ENCODE results near the gene SLC2A6.
A peak's percentile ranks its signal among the peaks of the same experiment; 100 is the strongest.

Gene SLC2A6

GRCh38 chr9:133515240-133515610 is 36.3 kb upstream of the SLC2A6 start:
- Histone ChIP-seq H3K9me3 (ENCODE audit: control insufficient read depth, low read length) (no peaks in the 10 kb centered on the region), H3K4me1 (ENCODE audit: control insufficient read depth, insufficient read depth, low read length, poor library complexity, severe bottlenecking) (no peaks in the 10 kb centered on the region), H3K36me3 (ENCODE audit: control insufficient read depth, insufficient read depth, low read length) (no peaks in the 10 kb centered on the region), H3K27ac (ENCODE audit: insufficient read depth, low read length, poor library complexity, severe bottlenecking) (no peak overlapping the region), H3K4me3 (ENCODE audit: insufficient read depth, low read depth, low read length, poor library complexity, severe bottlenecking) (no peak overlapping the region), H3K27me3 (replicated peaks; ENCODE audit: control insufficient read depth, insufficient read depth, low read length, poor library complexity, severe bottlenecking) (no peaks in the 10 kb centered on the region)
- no peak for DNase-seq

- Histone ChIP-seq H3K4me3 (ENCODE audit: insufficient read depth, low read depth, low read length, poor library complexity, severe bottlenecking) (no peak overlapping the region), H3K9me3 (ENCODE audit: control insufficient read depth, low read length) (no peaks in the 10 kb centered on the region), H3K27me3 (replicated peaks; ENCODE audit: control insufficient read depth, insufficient read depth, low read length, poor library complexity, severe bottlenecking) (no peaks in the 10 kb centered on the region), H3K27ac (ENCODE audit: insufficient read depth, low read length, poor library complexity, severe bottlenecking) (no peak overlapping the region), H3K4me1 (ENCODE audit: control insufficient read depth, insufficient read depth, low read length, poor library complexity, severe bottlenecking) (peaks cover 3% of the 10 kb centered on the region), H3K36me3 (ENCODE audit: control insufficient read depth, insufficient read depth, low read length) (no peaks in the 10 kb centered on the region)
- no peak for DNase-seq
Measured at GRCh38 chr9:133514460-133515239, 35.8 kb upstream of the SLC2A6 start.

GRCh38 chr9:133513214-133514100 is 34.6 kb upstream of the SLC2A6 start:
- no peaks in the 10 kb centered on the region for H3K9me3 ChIP-seq (ENCODE audit: control insufficient read depth, low read length)
- peaks cover 11% of the 10 kb centered on the region for H3K4me1 ChIP-seq (ENCODE audit: control insufficient read depth, insufficient read depth, low read length, poor library complexity, severe bottlenecking)
- H3K36me3 ChIP-seq (ENCODE audit: control insufficient read depth, insufficient read depth, low read length): no peaks in the 10 kb centered on the region
- no peak overlapping the region for H3K4me3 ChIP-seq (ENCODE audit: insufficient read depth, low read depth, low read length, poor library complexity, severe bottlenecking)
- no peak for DNase-seq
- H3K27ac ChIP-seq (ENCODE audit: insufficient read depth, low read length, poor library complexity, severe bottlenecking): no peak overlapping the region
- H3K27me3 ChIP-seq (replicated peaks; ENCODE audit: control insufficient read depth, insufficient read depth, low read length, poor library complexity, severe bottlenecking): no peaks in the 10 kb centered on the region

GRCh38 chr9:133512253-133513213 is 33.6 kb upstream of the SLC2A6 start:
- H3K27me3 ChIP-seq (replicated peaks; ENCODE audit: control insufficient read depth, insufficient read depth, low read length, poor library complexity, severe bottlenecking): no peaks in the 10 kb centered on the region
- H3K36me3 ChIP-seq (ENCODE audit: control insufficient read depth, insufficient read depth, low read length): no peaks in the 10 kb centered on the region
- no peak overlapping the region for H3K27ac ChIP-seq (ENCODE audit: insufficient read depth, low read length, poor library complexity, severe bottlenecking)
- H3K9me3 ChIP-seq (ENCODE audit: control insufficient read depth, low read length): no peaks in the 10 kb centered on the region
- DNase-seq: no peak
- H3K4me1 ChIP-seq (ENCODE audit: control insufficient read depth, insufficient read depth, low read length, poor library complexity, severe bottlenecking): peaks cover 11% of the 10 kb centered on the region
- no peak overlapping the region for H3K4me3 ChIP-seq (ENCODE audit: insufficient read depth, low read depth, low read length, poor library complexity, severe bottlenecking)

- Histone ChIP-seq H3K4me3 (ENCODE audit: insufficient read depth, low read depth, low read length, poor library complexity, severe bottlenecking) (no peak overlapping the region), H3K27ac (ENCODE audit: insufficient read depth, low read length, poor library complexity, severe bottlenecking) (no peak overlapping the region), H3K36me3 (ENCODE audit: control insufficient read depth, insufficient read depth, low read length) (no peaks in the 10 kb centered on the region), H3K27me3 (replicated peaks; ENCODE audit: control insufficient read depth, insufficient read depth, low read length, poor library complexity, severe bottlenecking) (no peaks in the 10 kb centered on the region), H3K4me1 (ENCODE audit: control insufficient read depth, insufficient read depth, low read length, poor library complexity, severe bottlenecking) (peaks cover 11% of the 10 kb centered on the region), H3K9me3 (ENCODE audit: control insufficient read depth, low read length) (no peaks in the 10 kb centered on the region)
- DNase-seq: no peak
Measured at GRCh38 chr9:133511607-133512006, 32.7 kb upstream of the SLC2A6 start.

GRCh38 chr9:133510926-133511505 is 32.1 kb upstream of the SLC2A6 start:
- no peak overlapping the region for H3K4me3 ChIP-seq (ENCODE audit: insufficient read depth, low read depth, low read length, poor library complexity, severe bottlenecking)
- no peak for DNase-seq
- H3K9me3 ChIP-seq (ENCODE audit: control insufficient read depth, low read length): no peaks in the 10 kb centered on the region
- H3K27me3 ChIP-seq (replicated peaks; ENCODE audit: control insufficient read depth, insufficient read depth, low read length, poor library complexity, severe bottlenecking): no peaks in the 10 kb centered on the region
- H3K4me1 ChIP-seq (ENCODE audit: control insufficient read depth, insufficient read depth, low read length, poor library complexity, severe bottlenecking): peaks cover 11% of the 10 kb centered on the region
- no peak overlapping the region for H3K27ac ChIP-seq (ENCODE audit: insufficient read depth, low read length, poor library complexity, severe bottlenecking)
- no peaks in the 10 kb centered on the region for H3K36me3 ChIP-seq (ENCODE audit: control insufficient read depth, insufficient read depth, low read length)

- peaks cover 11% of the 10 kb centered on the region for H3K4me1 ChIP-seq (ENCODE audit: control insufficient read depth, insufficient read depth, low read length, poor library complexity, severe bottlenecking)
- DNase-seq: no peak
- H3K27me3 ChIP-seq (replicated peaks; ENCODE audit: control insufficient read depth, insufficient read depth, low read length, poor library complexity, severe bottlenecking): no peaks in the 10 kb centered on the region
Measured at GRCh38 chr9:133509179-133510083, 30.5 kb upstream of the SLC2A6 start.

GRCh38 chr9:133508046-133508445 is 29.1 kb upstream of the SLC2A6 start:
- DNase-seq: no peak
- no peaks in the 10 kb centered on the region for H3K9me3 ChIP-seq (ENCODE audit: control insufficient read depth, low read length)
- no peaks in the 10 kb centered on the region for H3K27me3 ChIP-seq (replicated peaks; ENCODE audit: control insufficient read depth, insufficient read depth, low read length, poor library complexity, severe bottlenecking)
- no peak overlapping the region for H3K4me3 ChIP-seq (ENCODE audit: insufficient read depth, low read depth, low read length, poor library complexity, severe bottlenecking)
- H3K27ac ChIP-seq (ENCODE audit: insufficient read depth, low read length, poor library complexity, severe bottlenecking): no peak overlapping the region
- H3K4me1 ChIP-seq (ENCODE audit: control insufficient read depth, insufficient read depth, low read length, poor library complexity, severe bottlenecking): peaks cover 11% of the 10 kb centered on the region
- H3K36me3 ChIP-seq (ENCODE audit: control insufficient read depth, insufficient read depth, low read length): no peaks in the 10 kb centered on the region

More at GRCh38 chr9:133509179-133510083, 30.5 kb upstream of the SLC2A6 start:
- Histone ChIP-seq H3K27ac (ENCODE audit: insufficient read depth, low read length, poor library complexity, severe bottlenecking) (peak overlapping the region; percentile 1), H3K9me3 (ENCODE audit: control insufficient read depth, low read length) (no peaks in the 10 kb centered on the region), H3K36me3 (ENCODE audit: control insufficient read depth, insufficient read depth, low read length) (no peaks in the 10 kb centered on the region), H3K4me3 (ENCODE audit: insufficient read depth, low read depth, low read length, poor library complexity, severe bottlenecking) (peak overlapping the region; percentile 2)
